SK-N-MC (cell line): ENCODE measurements around the gene TPM3.
A peak's percentile ranks its signal among the peaks of the same experiment; 100 is the strongest.

Experiments
- DNase-seq: peaks from one replicate; pipeline ENCODE4 v3.0.0-alpha.2; 2011; ENCODE audit warnings: low read depth, low spot score
- H3K27ac ChIP-seq: fragments of 200-600 bp; sonication (generic); 2 replicates; pipeline ENCODE4 v1.5.1; 2016; ENCODE audit warnings: mixed run types
- H3K36me3 ChIP-seq: fragments of 200-600 bp; sonication (generic); 2 replicates; pipeline ENCODE4 v1.6.1; 2017; ENCODE audit warnings: antibody characterized with exemption, low read length, mixed read lengths; ENCODE audit not compliant: insufficient read depth
- H3K4me3 ChIP-seq: fragments of 200-600 bp; sonication (generic); 2 replicates; pipeline ENCODE4 v1.5.1; 2016
- H3K9ac ChIP-seq: fragments of 200-600 bp; sonication (generic); 2 replicates; pipeline ENCODE4 v1.8.0; 2017; ENCODE audit warnings: mixed run types, mixed read lengths; ENCODE audit not compliant: insufficient read length
- H3K9me3 ChIP-seq: fragments of 200-600 bp; sonication (generic); 2 replicates; pipeline ENCODE4 v1.6.1; 2017; ENCODE audit warnings: low read depth, mild to moderate bottlenecking, antibody characterized with exemption, low read length, moderate library complexity, mixed read lengths
- EZH2 ChIP-seq: fragments of 200-600 bp; sonication (generic); IDR thresholded peaks from one replicate; pipeline ENCODE4 v1.6.1; 2017; ENCODE audit warnings: antibody characterized with exemption
- FOXP2 ChIP-seq: optimal IDR thresholded peaks from 2 replicates; pipeline ENCODE3; 2011; ENCODE audit warnings: mild to moderate bottlenecking, moderate library complexity; ENCODE audit not compliant: insufficient read depth; ENCODE audit errors: extremely low read length, control extremely low read depth
- POLR2AphosphoS5 ChIP-seq: IDR thresholded peaks from 2 replicates; pipeline ENCODE4 v1.6.1; 2012; ENCODE audit warnings: mild to moderate bottlenecking, low read depth, low read length, borderline replicate concordance

TPM3 gene

GRCh38 chr1:154223621-154224020, 31.7 kb upstream of the TPM3 start:
- peaks cover 74% of the 10 kb centered on the region for H3K36me3 ChIP-seq
- H3K9me3 ChIP-seq = no peaks in the 10 kb centered on the region
- TF ChIP-seq POLR2AphosphoS5 = no peak
- no peak for TF ChIP-seq EZH2
- peak overlapping the region; percentile 34; the same call in 1 of the 2 replicates for H3K27ac ChIP-seq
- peak overlapping the region; percentile 54 for H3K9ac ChIP-seq
- DNase-seq = no peak
- H3K4me3 ChIP-seq = peak overlapping the region; percentile 96

GRCh38 chr1:154222918-154223317, 31.0 kb upstream of the TPM3 start:
- H3K9ac ChIP-seq = peak overlapping the region; percentile 54
- no peaks in the 10 kb centered on the region for H3K9me3 ChIP-seq
- peak overlapping the region; percentile 96 for H3K4me3 ChIP-seq
- no peak for DNase-seq
- no peak overlapping the region; the same call in 1 of the 2 replicates for H3K27ac ChIP-seq
- no peak for TF ChIP-seq FOXP2
- no peak for TF ChIP-seq EZH2
- TF ChIP-seq POLR2AphosphoS5 = no peak
- peaks cover 74% of the 10 kb centered on the region for H3K36me3 ChIP-seq

- no peak for DNase-seq
- Histone ChIP-seq H3K4me3 (peak overlapping the region; percentile 96), H3K9me3 (no peaks in the 10 kb centered on the region), H3K27ac (no peak overlapping the region; the same call in 1 of the 2 replicates), H3K36me3 (peaks cover 74% of the 10 kb centered on the region), H3K9ac (peak overlapping the region; percentile 99)
- TF ChIP-seq EZH2 (no peak), FOXP2 (no peak), POLR2AphosphoS5 (no peak)
Measured at GRCh38 chr1:154222518-154222917, 30.6 kb upstream of the TPM3 start.

GRCh38 chr1:154221278-154222001, 29.5 kb upstream of the TPM3 start:
- H3K4me3 ChIP-seq = peak overlapping the region; percentile 96
- H3K9ac ChIP-seq = peak overlapping the region; percentile 99
- TF ChIP-seq EZH2 = no peak
- peak; percentile 16; the same call in 1 of the 2 replicates for TF ChIP-seq POLR2AphosphoS5
- no peaks in the 10 kb centered on the region for H3K9me3 ChIP-seq
- peaks cover 74% of the 10 kb centered on the region for H3K36me3 ChIP-seq
- no peak for DNase-seq
- H3K27ac ChIP-seq = peak overlapping the region; percentile 91

- DNase-seq = no peak
- Histone ChIP-seq H3K9me3 (no peaks in the 10 kb centered on the region), H3K9ac (peak overlapping the region; percentile 99), H3K36me3 (peaks cover 73% of the 10 kb centered on the region), H3K4me3 (peak overlapping the region; percentile 96), H3K27ac (peak overlapping the region; percentile 91)
- TF ChIP-seq POLR2AphosphoS5 (no peak), FOXP2 (no peak), EZH2 (no peak)
Measured at GRCh38 chr1:154220970-154221277, 29.0 kb upstream of the TPM3 start.

GRCh38 chr1:154220071-154220969, 28.4 kb upstream of the TPM3 start, which contains the start of gene UBAP2L:
Gene UBAP2L, plus strand, starts transcription at chr1:154220955. Its CDS starts 4,169 bp downstream, at chr1:154225124.
- H3K27ac ChIP-seq = peak within 1 kb of the TSS; percentile 95
- peak; percentile 93 for DNase-seq
- H3K9me3 ChIP-seq = no peaks in the 10 kb centered on the region
- H3K9ac ChIP-seq = peak within 1 kb of the TSS; percentile 99
- H3K4me3 ChIP-seq = peak within 1 kb of the TSS; percentile 96
- no peak for TF ChIP-seq EZH2
- peak; percentile 88 for TF ChIP-seq POLR2AphosphoS5
- H3K36me3 ChIP-seq = peaks cover 67% of the 10 kb centered on the region

GRCh38 chr1:154219541-154219940, 27.6 kb upstream of the TPM3 start:
- Histone ChIP-seq H3K9me3 (no peaks in the 10 kb centered on the region), H3K4me3 (peak overlapping the region; percentile 88), H3K27ac (peak overlapping the region; percentile 95), H3K36me3 (peaks cover 62% of the 10 kb centered on the region), H3K9ac (peak overlapping the region; percentile 95)
- DNase-seq = no peak
- TF ChIP-seq POLR2AphosphoS5 (no peak), EZH2 (no peak), FOXP2 (no peak)

GRCh38 chr1:154218545-154218944, 26.6 kb upstream of the TPM3 start:
- H3K27ac ChIP-seq = 0 out of 2 replicates have a peak overlapping the region, but pooled peaks have one; percentile 95
- H3K9me3 ChIP-seq = no peaks in the 10 kb centered on the region
- peak overlapping the region; percentile 88 for H3K4me3 ChIP-seq
- TF ChIP-seq FOXP2 = no peak
- TF ChIP-seq EZH2 = no peak
- TF ChIP-seq POLR2AphosphoS5 = no peak
- peaks cover 62% of the 10 kb centered on the region for H3K36me3 ChIP-seq
- peak overlapping the region; percentile 95 for H3K9ac ChIP-seq
- no peak for DNase-seq
